Measurements from ENCODE around the gene NACC2.

- TF ChIP-seq EP300 (IDR thresholded peaks at IDR 0.05) (no peak), CTCF (IDR thresholded peaks at IDR 0.05) (no peak), POLR2AphosphoS5 (IDR thresholded peaks at IDR 0.05) (no peak)
Measured at GRCh38 chr9:136013116-136013515, 82.0 kb downstream of the NACC2 start.

Measured in esophagus muscularis mucosa (tissue), 4 donors.